PC-3 (cell line): ENCODE data around the gene SMG9. TPM values are rescaled to one million over a fixed set of nuclear protein-coding genes. Genes with fewer than 3 reads are reported as not detected.

ENCODE experiments used
- ATAC-seq: fragments of 200-7000 bp; cut with Tn5 transposase; 2 replicates; pipeline ENCODE4 v1.9.1; 2020; ENCODE audit warnings: mild to moderate bottlenecking, moderate library complexity
- BruUV-seq: library from RNA; stranded (reverse); fragments of 400-500 nt; replicated peaks from 2 replicates; lab custom pipeline; 2021; lab: Mats Ljungman, UMichigan
- CTCF ChIA-PET: fragments of 300-600 bp; sonication (Branson Sonifier 250); formaldehyde crosslinking; loops from one replicate; lab custom pipeline; 2022; ENCODE audit warnings: antibody characterized with exemption; lab: Charles Lee
- POLR2A ChIA-PET: fragments of 300-600 bp; sonication (Branson Sonifier 250); formaldehyde crosslinking; loops from one replicate; lab custom pipeline; 2022; ENCODE audit warnings: antibody characterized with exemption; ENCODE audit not compliant: unreplicated experiment; lab: Charles Lee
- DNase-seq: peaks from one replicate; pipeline ENCODE4 v3.0.0-alpha.2; 2015
- H2AFZ ChIP-seq: fragments of 300-600 bp; sonication (generic); 2 replicates; pipeline ENCODE4 v1.6.0; 2016; ENCODE audit warnings: antibody characterized with exemption, low read length
- H3F3A ChIP-seq: fragments of 300-600 bp; sonication (generic); one replicate; pipeline ENCODE4 v1.6.0; 2017; ENCODE audit warnings: antibody characterized with exemption, low read length, control low read depth, mild to moderate bottlenecking; ENCODE audit not compliant: unreplicated experiment
- H3K27ac ChIP-seq: fragments of 300-600 bp; sonication (generic); 2 replicates; pipeline ENCODE4 v1.5.1; 2016; ENCODE audit warnings: mild to moderate bottlenecking, low read length
- H3K27me3 ChIP-seq: fragments of 300-600 bp; sonication (generic); 2 replicates; pipeline ENCODE4 v1.6.1; 2016; ENCODE audit warnings: low read length, mixed read lengths
- H3K36me3 ChIP-seq: fragments of 300-600 bp; sonication (generic); 2 replicates; pipeline ENCODE4 v1.6.1; 2016; ENCODE audit warnings: low read depth, mixed run types, low read length, mixed read lengths
- H3K4me1 ChIP-seq: fragments of 300-600 bp; sonication (generic); 2 replicates; pipeline ENCODE4 v1.5.1; 2016; ENCODE audit warnings: low read length; ENCODE audit not compliant: insufficient read depth
- H3K4me2 ChIP-seq: fragments of 300-600 bp; sonication (generic); 2 replicates; pipeline ENCODE4 v1.6.0; 2016; ENCODE audit warnings: low read length
- H3K4me3 ChIP-seq: fragments of 300-600 bp; sonication (generic); 2 replicates; pipeline ENCODE4 v1.5.1; 2016; ENCODE audit warnings: mild to moderate bottlenecking, low read length, mixed read lengths
- H3K79me2 ChIP-seq: fragments of 300-600 bp; sonication (generic); 2 replicates; pipeline ENCODE4 v1.6.1; 2017; ENCODE audit warnings: low read length, mixed read lengths
- H3K9ac ChIP-seq: fragments of 300-600 bp; sonication (generic); 2 replicates; pipeline ENCODE4 v1.6.0; 2016; ENCODE audit warnings: mild to moderate bottlenecking, low read length
- H3K9me2 ChIP-seq: fragments of 300-600 bp; sonication (generic); replicated peaks from 2 replicates; pipeline ENCODE4 v1.6.1; 2016; ENCODE audit warnings: mixed run types, low read length, mixed read lengths
- H3K9me3 ChIP-seq: fragments of 300-600 bp; sonication (generic); 2 replicates; pipeline ENCODE4 v1.6.1; 2016; ENCODE audit warnings: low read length, mixed read lengths
- H4K20me1 ChIP-seq: fragments of 300-600 bp; sonication (generic); 2 replicates; pipeline ENCODE4 v1.6.1; 2016; ENCODE audit warnings: low read length, mixed read lengths
- CTCF ChIP-seq: fragments of 300-600 bp; sonication (generic); conservative IDR thresholded peaks from 2 replicates; pipeline ENCODE4 v1.5.1; 2017; ENCODE audit warnings: antibody characterized with exemption, low read depth, mild to moderate bottlenecking, low read length
- EZH2 ChIP-seq: fragments of 300-600 bp; sonication (generic); IDR thresholded peaks from one replicate; pipeline ENCODE4 v1.6.1; 2017; ENCODE audit warnings: antibody characterized with exemption, mild to moderate bottlenecking, low read length; ENCODE audit not compliant: unreplicated experiment
- EZH2phosphoT487 ChIP-seq: fragments of 300-600 bp; sonication (generic); IDR thresholded peaks from 2 replicates; pipeline ENCODE4 v1.6.1; 2018; ENCODE audit warnings: mild to moderate bottlenecking, antibody characterized with exemption, low read length, borderline replicate concordance
- intact Hi-C: fragments of 100-400 bp; cut with micrococcal nuclease; formaldehyde crosslinking; loops from 2 replicates; pipeline ENCODE4 v1.9.0; 2023
- total RNA-seq: library from RNA; depleted of rRNA; stranded (reverse); fragments of >200 nt; gene quantifications from 2 replicates; pipeline ENCODE4 v1.2.3, GENCODE V29; 2014

Gene SMG9
- total RNA-seq, 1 experiment from 2014 or later, result 48.8 TPM

GRCh38 chr19:43749898-43750297, 4.9 kb downstream of the SMG9 start:
- ATAC-seq (no peak), DNase-seq (no peak)
- Histone ChIP-seq H3K9me2 (no peaks in the 10 kb centered on the region), H3K9me3 (no peaks in the 10 kb centered on the region), H3K27ac (no peak overlapping the region), H3K36me3 (peaks cover 20% of the 10 kb centered on the region; the same call in 1 of the 2 replicates), H4K20me1 (no peaks in the 10 kb centered on the region), H3K79me2 (peaks cover 33% of the 10 kb centered on the region), H3K4me2 (no peak overlapping the region), H2AFZ (no peak overlapping the region), H3K4me1 (peaks cover 26% of the 10 kb centered on the region), H3K4me3 (no peak overlapping the region), H3K27me3 (no peaks in the 10 kb centered on the region), H3F3A (no peaks in the 10 kb centered on the region), H3K9ac (no peak overlapping the region)
- no peak for TF ChIP-seq EZH2
- no peak for TF ChIP-seq EZH2phosphoT487
- TF ChIP-seq CTCF, result no peak
- ChIA-PET CTCF (no interaction called here), POLR2A (no interaction called here)
- intact Hi-C loops, result no loop called here
- no TSS peak for BruUV-seq

GRCh38 chr19:43749152-43749551, 5.6 kb downstream of the SMG9 start:
- ChIA-PET CTCF (no interaction called here), POLR2A (no interaction called here)
- Histone ChIP-seq H3K4me2 (no peak overlapping the region), H3K9me3 (no peaks in the 10 kb centered on the region), H3K9ac (no peak overlapping the region), H3K36me3 (peaks cover 26% of the 10 kb centered on the region; the same call in 1 of the 2 replicates), H3K27ac (no peak overlapping the region), H3K27me3 (no peaks in the 10 kb centered on the region), H2AFZ (no peak overlapping the region), H3K4me3 (no peak overlapping the region), H3F3A (no peaks in the 10 kb centered on the region), H3K9me2 (no peaks in the 10 kb centered on the region), H4K20me1 (no peaks in the 10 kb centered on the region), H3K4me1 (peaks cover 26% of the 10 kb centered on the region), H3K79me2 (peaks cover 31% of the 10 kb centered on the region)
- intact Hi-C loops, result no loop called here
- TF ChIP-seq EZH2 (no peak), CTCF (no peak), EZH2phosphoT487 (no peak)
- ATAC-seq (no peak), DNase-seq (no peak)
- no TSS peak for BruUV-seq

GRCh38 chr19:43748685-43749084, 6.1 kb downstream of the SMG9 start:
- no peaks in the 10 kb centered on the region for H3K9me3 ChIP-seq
- H4K20me1 ChIP-seq, result no peaks in the 10 kb centered on the region
- ATAC-seq (no peak), DNase-seq (no peak)
- H3F3A ChIP-seq, result no peaks in the 10 kb centered on the region
- H3K4me3 ChIP-seq, result no peak overlapping the region
- ChIA-PET CTCF (no interaction called here), POLR2A (no interaction called here)
- peaks cover 27% of the 10 kb centered on the region for H3K79me2 ChIP-seq
- TF ChIP-seq EZH2, result no peak
- peaks cover 31% of the 10 kb centered on the region for H3K36me3 ChIP-seq
- H3K9ac ChIP-seq, result no peak overlapping the region
- no peak overlapping the region for H3K4me2 ChIP-seq
- H2AFZ ChIP-seq, result no peak overlapping the region
- H3K9me2 ChIP-seq, result no peaks in the 10 kb centered on the region
- H3K27ac ChIP-seq, result no peak overlapping the region
- no TSS peak for BruUV-seq
- H3K27me3 ChIP-seq, result no peaks in the 10 kb centered on the region
- intact Hi-C loops, result no loop called here
- peaks cover 23% of the 10 kb centered on the region for H3K4me1 ChIP-seq
